GM18861 (cell line): ENCODE results near the gene CUTA.

ENCODE experiments used
- ATAC-seq: cut with Tn5 transposase; IDR thresholded peaks from one replicate; pipeline ENCODE4 v1.9.1; 2021; ENCODE audit not compliant: unreplicated experiment

Gene CUTA

GRCh38 chr6:33439956-33440648 lies 22.2 kb upstream of the CUTA start:
- ATAC-seq: no peak

GRCh38 chr6:33438978-33439594 lies 21.2 kb upstream of the CUTA start:
- ATAC-seq: no peak

- no peak for ATAC-seq
Observed at GRCh38 chr6:33437666-33438065, 19.8 kb upstream of the CUTA start.

- no peak for ATAC-seq
Observed at GRCh38 chr6:33434961-33435360, 17.1 kb upstream of the CUTA start.

- no peak for ATAC-seq
Observed at GRCh38 chr6:33433544-33434191, 15.8 kb upstream of the CUTA start.

- ATAC-seq: no peak
Observed at GRCh38 chr6:33433001-33433543, 15.2 kb upstream of the CUTA start.

GRCh38 chr6:33432546-33432945 lies 14.6 kb upstream of the CUTA start:
- no peak for ATAC-seq

GRCh38 chr6:33431880-33432541 lies 14.1 kb upstream of the CUTA start:
- ATAC-seq: no peak

GRCh38 chr6:33430991-33431879 lies 13.3 kb upstream of the CUTA start:
- no peak for ATAC-seq

- no peak for ATAC-seq
Observed at GRCh38 chr6:33430334-33430733, 12.4 kb upstream of the CUTA start.

GRCh38 chr6:33429750-33430052 lies 11.8 kb upstream of the CUTA start:
- no peak for ATAC-seq

- ATAC-seq: no peak
Observed at GRCh38 chr6:33428966-33429749, 11.3 kb upstream of the CUTA start.

- ATAC-seq: no peak
Observed at GRCh38 chr6:33428224-33428965, 10.5 kb upstream of the CUTA start.

- no peak for ATAC-seq
Observed at GRCh38 chr6:33427585-33428223, 9.8 kb upstream of the CUTA start.

- no peak for ATAC-seq
Observed at GRCh38 chr6:33426590-33427511, 8.9 kb upstream of the CUTA start.

- no peak for ATAC-seq
Observed at GRCh38 chr6:33425668-33426577, 8.0 kb upstream of the CUTA start.
